Hepatocyte (in vitro differentiated cells): ENCODE data around the gene NIPSNAP3A.

Source experiments
- EZH2 ChIP-seq: fragments of 200-600 bp; sonication (generic); IDR thresholded peaks from 2 replicates; pipeline ENCODE4 v1.6.1; 2016; ENCODE audit warnings: antibody characterized with exemption, mild to moderate bottlenecking, borderline replicate concordance
- EZH2phosphoT487 ChIP-seq: fragments of 200-600 bp; sonication (generic); IDR thresholded peaks from one replicate; pipeline ENCODE4 v1.6.1; 2018; ENCODE audit warnings: antibody characterized with exemption, mild to moderate bottlenecking, low read depth, moderate library complexity; ENCODE audit not compliant: unreplicated experiment, severe bottlenecking
- TF ChIP-seq, protein P1 (sequence below): fragments of 200-600 bp; sonication (generic); IDR thresholded peaks from 2 replicates; pipeline ENCODE4 v1.5.1; 2016; ENCODE audit warnings: antibody characterized with exemption, mild to moderate bottlenecking; ENCODE audit not compliant: poor library complexity

DNA sequence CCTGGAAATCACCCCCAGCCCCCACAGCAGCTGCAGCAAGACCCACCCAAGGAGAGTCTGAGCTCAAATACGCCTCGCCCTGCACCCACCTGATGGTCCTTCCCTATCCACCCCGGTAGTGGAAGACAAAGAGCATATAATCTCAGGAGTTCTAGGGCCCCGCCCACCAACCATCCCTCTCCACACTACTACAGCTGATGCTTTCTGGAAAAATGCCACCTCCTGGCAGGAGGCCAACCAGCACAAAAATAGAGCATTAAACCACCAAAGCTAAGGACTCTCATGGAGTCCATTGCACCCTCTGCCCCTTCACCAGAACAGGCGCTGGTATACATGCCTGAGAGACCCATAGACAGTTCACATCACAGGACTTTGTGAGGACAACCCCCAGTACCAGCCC is 22.5 kb upstream of the NIPSNAP3A start:
- TF ChIP-seq, protein P1, sequence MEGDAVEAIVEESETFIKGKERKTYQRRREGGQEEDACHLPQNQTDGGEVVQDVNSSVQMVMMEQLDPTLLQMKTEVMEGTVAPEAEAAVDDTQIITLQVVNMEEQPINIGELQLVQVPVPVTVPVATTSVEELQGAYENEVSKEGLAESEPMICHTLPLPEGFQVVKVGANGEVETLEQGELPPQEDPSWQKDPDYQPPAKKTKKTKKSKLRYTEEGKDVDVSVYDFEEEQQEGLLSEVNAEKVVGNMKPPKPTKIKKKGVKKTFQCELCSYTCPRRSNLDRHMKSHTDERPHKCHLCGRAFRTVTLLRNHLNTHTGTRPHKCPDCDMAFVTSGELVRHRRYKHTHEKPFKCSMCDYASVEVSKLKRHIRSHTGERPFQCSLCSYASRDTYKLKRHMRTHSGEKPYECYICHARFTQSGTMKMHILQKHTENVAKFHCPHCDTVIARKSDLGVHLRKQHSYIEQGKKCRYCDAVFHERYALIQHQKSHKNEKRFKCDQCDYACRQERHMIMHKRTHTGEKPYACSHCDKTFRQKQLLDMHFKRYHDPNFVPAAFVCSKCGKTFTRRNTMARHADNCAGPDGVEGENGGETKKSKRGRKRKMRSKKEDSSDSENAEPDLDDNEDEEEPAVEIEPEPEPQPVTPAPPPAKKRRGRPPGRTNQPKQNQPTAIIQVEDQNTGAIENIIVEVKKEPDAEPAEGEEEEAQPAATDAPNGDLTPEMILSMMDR = no peak
- TF ChIP-seq EZH2 (no peak), EZH2phosphoT487 (no peak)
